T-helper 1 cell treated with Interleukin-12 subunit alpha and Interleukin-12 subunit beta and Interleukin-4 antibody, amounts not matched to agents 30 ng/mL and 1 ng/mL, for 36 hours (primary cell): ENCODE measurements around the gene AVPR2. TPM values are rescaled to one million over a fixed set of nuclear protein-coding genes. Genes with fewer than 3 reads are reported as not detected.

Experiments used
- intact Hi-C: fragments of 100-400 bp; cut with micrococcal nuclease; formaldehyde crosslinking; loops from one replicate; pipeline ENCODE4 v1.15.1; 2024
- total RNA-seq: library from RNA; stranded (reverse); gene quantifications from 2 replicates; pipeline ENCODE4 v1.2.3, GENCODE V29; 2022

AVPR2 gene
- not detected in 2 replicates for total RNA-seq

GRCh38 chrX:153903991-153904957 is at the start of gene AVPR2:
Gene AVPR2, plus strand, starts transcription at chrX:153904673. Its CDS starts 473 bp downstream, at chrX:153905146.
- intact Hi-C loops = no loop called here

DNA sequence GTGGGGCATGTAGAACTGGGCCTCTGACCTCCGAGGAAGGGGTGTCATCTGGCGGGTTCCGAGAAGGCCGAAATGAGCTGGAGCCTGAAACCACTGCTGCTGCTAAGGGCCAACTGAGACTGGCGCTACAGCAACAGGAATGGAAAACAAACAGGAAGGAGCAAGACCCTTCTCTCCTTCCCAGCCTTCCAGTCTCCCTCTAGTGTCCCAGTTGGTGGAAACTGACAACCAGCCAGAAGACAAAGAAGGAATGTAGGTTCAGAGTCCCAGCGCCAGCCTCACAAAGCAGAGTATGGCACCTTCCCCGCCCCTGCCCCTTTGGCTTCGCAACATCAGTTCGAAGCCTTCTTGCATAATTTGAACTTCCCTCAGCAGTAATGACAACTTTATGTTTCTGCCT is 49.8 kb upstream of the AVPR2 start:
- intact Hi-C loops = no loop called here

DNA sequence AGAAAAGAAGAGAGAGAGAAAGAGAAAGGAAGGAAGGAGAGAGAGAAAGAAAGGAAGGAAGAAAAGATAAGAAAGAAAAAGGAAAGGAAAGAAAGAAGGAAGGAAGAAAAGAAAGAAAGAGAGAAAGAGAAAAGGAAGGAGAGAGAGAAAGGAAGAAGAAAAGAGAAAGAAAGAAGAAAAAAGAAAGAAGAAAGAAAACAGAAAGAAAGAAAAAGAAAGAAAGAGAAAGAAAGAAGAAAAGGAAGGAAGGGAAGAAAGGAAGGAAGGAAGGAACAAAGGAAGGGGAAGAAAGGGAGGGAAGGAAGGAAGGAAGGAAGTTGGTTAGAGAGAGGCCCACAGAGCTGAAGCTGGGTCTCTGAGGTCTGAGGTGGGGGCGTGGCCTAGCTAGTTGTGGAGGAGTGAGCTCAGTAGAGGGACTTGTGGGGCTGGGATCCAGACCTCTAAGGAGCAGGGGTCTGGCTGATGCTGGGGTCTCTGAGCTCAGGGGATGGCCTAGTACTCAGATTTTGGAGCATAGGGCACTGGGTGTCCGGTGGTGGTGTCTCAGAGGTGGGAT is 47.0 kb upstream of the AVPR2 start:
- intact Hi-C loops = no loop called here

GRCh38 chrX:153861151-153861550 is 43.3 kb upstream of the AVPR2 start:
- intact Hi-C loops = no loop called here

GRCh38 chrX:153861733-153862310 is 42.7 kb upstream of the AVPR2 start:
- intact Hi-C loops = no loop called here

GRCh38 chrX:153862369-153863250 is 41.9 kb upstream of the AVPR2 start:
- intact Hi-C loops = no loop called here

DNA sequence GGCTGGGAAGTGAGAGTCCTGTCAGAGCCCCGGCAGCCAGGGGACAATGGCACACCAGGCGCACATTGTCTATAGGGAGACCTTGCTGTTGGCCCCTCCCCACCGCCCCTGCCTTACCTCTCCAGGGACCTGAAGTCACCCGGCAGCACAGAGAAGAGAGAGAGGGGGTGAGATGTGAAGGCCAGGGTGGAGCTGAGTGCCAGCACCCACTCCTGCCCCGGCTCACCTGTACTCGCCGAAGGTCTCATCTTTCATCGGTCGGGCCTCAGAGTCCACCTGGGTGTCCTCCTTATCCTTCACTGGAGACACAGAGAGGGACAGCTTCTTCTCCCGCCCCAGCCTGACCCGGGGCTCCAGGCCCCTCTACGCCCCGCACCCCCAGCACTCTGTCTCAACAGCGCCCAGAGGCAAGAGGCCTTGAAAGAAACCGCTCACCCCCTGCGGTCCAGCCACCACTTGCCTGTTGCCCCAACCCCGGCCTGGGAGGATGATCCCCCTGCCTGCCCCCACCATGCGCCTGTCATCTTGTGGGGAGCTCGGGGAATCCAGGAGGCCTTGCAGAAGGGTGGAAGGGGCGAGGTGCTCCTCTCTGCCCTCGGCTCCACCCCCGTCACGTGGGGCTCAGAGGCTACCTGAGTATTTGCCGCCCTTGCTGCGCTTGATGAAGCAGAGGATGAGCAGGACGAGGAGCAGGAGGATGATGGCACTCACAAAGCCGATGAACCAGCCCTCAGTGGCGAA is 41.1 kb upstream of the AVPR2 start:
- intact Hi-C loops = no loop called here

- intact Hi-C loops = no loop called here
Measured at GRCh38 chrX:153864101-153864500, 40.4 kb upstream of the AVPR2 start.

DNA sequence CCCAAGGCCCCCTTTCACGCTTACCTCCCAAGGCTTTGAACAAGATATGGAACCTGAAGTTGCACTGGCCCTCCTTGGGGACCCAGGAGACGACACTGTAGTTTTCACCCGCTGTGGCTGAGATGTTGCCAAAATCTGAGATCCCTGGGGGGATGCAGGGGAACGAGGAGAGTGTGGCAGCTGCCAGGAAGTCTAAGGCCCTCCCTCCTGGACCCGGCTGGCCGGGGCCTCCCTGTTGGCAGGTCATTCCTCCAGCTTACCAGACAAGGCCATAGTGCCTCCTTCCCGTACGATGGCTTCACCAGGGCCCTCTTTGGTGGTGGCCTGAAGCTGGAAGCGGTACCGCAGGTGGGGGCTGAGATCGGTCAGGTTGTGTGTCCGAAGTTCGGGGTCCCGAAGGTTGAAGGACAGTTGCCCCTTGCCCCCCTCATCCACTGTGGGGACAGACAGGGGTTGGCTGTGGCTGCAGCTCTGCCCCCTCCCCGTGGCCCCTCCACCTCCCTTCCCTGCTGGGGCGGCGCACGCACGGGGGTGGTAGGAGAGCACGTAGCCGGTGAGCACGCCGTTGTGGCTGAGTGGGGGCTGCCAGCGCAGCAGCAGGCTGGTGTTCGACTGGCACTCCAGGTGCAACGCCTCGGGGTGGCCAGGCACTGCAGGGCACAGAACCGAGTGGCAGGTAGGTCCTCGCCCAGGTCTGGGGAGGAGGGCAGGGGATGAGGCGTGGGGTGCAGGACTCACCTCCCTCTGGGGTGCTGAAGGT is 39.7 kb upstream of the AVPR2 start:
- intact Hi-C loops = no loop called here

- intact Hi-C loops = no loop called here
Measured at GRCh38 chrX:153865321-153865580, 39.2 kb upstream of the AVPR2 start.

DNA sequence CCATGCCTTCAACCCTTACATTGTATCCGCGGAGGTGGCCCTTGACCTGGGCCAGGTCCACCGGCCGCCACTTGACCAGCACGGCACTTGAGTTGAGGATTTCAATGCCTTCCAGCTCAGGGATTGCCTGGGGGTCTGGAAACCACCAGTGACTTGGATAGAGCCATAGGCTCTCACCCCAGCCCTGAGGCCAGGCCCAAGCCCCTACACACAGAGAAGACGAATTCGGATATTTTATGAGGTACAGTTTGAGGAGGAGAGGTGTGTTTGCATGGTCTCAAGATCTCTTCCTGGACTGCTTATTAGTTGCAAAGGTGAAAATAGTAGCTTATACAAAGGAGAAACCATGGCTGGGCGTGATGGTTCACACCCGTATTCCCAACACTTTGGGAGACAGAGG is 38.8 kb upstream of the AVPR2 start:
- intact Hi-C loops = no loop called here

GRCh38 chrX:153866302-153867019 is 38.0 kb upstream of the AVPR2 start:
- intact Hi-C loops = no loop called here

DNA sequence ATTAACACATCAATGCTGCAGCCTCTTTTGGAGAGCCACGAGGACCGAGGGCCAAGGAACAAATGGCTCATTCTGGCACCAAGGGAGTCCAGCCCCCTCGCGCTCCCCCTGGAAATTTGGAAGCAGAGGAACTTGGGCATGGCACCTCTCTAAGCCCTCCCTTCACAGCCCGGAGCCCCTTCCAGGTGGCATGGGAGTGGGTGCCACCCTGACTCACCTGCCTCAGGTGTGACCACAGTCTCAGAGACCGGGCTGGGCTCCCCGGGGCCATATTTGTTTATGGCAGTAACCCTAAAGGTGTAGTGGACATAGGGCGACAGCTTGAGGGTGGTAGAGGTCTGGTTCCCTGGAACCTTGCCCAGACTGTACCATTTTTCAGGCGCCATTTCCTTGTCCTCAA is 37.3 kb upstream of the AVPR2 start:
- intact Hi-C loops = no loop called here

GRCh38 chrX:153867671-153868070 is 36.8 kb upstream of the AVPR2 start:
- intact Hi-C loops = no loop called here

GRCh38 chrX:153868576-153869472 is 35.6 kb upstream of the AVPR2 start:
- intact Hi-C loops = no loop called here

DNA sequence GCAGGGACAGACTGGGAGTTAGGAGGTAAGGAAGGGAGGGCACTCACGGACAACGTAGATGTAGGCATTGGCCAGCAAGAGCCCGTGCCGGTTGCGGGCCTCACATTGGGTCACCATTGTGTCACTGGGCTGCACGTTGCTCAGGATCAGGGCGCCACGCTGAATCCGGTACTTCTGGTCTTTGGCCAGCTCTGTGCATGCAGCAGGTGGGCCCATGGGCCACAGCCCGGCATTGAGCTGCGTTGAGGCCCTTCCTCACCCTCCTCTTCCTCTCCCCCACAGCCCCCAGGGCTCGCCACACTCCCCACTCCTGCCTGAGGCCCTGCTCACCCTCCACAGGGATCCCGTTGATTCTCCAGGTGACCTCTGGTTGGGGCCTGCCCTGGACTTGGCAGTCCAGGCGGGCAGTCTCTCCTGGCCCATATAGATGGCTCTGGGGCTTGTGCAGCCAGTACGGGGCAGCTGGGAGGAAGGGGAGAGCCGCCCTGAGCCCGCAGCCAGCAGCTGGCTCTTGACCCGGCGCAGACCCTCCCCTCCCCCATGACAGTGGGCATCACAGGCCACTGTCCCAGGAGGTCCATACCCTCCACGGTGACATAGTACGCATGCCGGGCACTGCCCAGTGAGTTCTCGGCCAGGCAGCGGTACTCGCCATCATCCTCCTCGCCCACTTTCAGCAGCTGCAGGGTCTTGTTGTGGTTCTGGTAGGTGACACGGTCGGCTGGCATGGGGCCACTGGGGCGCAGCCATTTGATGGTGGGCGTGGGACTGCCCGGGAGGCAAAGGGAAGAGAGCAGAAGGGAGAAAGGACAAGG is 34.8 kb upstream of the AVPR2 start:
- intact Hi-C loops = no loop called here

DNA sequence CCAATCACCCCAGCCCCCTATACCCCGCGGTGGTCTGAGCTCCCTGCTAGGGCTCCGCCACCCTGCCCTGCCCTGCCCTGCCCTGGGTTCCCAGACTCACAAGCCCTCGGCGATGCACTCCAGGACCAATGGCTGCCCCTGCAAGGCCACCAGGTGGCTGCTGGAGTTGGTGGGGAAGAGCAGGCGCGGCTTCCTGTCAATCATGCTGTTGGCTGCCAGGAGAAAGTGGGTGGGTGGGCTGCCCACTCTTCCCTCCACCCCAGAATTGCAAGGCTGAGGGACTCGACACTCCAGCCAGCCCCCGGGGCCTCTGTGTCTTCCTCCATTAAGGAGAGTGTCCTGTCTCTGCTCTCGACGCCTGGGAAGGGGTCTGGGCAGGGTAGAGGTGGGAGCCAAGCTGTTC is 34.2 kb upstream of the AVPR2 start:
- intact Hi-C loops = no loop called here
